HT1080 (cell line): ENCODE results near the gene ATOH8. TPM values are rescaled to one million over a fixed set of nuclear protein-coding genes. Genes with fewer than 3 reads are reported as not detected.

ENCODE experiments used
- DNase-seq: peaks from one replicate; pipeline ENCODE4 v3.0.0-alpha.2; 2015; ENCODE audit warnings: low read depth
- total RNA-seq: library from RNA; depleted of rRNA; stranded (reverse); fragments of >200 nt; shearing (Covaris generic); gene quantifications from 2 replicates; pipeline ENCODE4 v1.2.3, GENCODE V29; 2014

Gene ATOH8
- total RNA-seq, 1 experiment from 2014 or later = 3.8 TPM

DNA sequence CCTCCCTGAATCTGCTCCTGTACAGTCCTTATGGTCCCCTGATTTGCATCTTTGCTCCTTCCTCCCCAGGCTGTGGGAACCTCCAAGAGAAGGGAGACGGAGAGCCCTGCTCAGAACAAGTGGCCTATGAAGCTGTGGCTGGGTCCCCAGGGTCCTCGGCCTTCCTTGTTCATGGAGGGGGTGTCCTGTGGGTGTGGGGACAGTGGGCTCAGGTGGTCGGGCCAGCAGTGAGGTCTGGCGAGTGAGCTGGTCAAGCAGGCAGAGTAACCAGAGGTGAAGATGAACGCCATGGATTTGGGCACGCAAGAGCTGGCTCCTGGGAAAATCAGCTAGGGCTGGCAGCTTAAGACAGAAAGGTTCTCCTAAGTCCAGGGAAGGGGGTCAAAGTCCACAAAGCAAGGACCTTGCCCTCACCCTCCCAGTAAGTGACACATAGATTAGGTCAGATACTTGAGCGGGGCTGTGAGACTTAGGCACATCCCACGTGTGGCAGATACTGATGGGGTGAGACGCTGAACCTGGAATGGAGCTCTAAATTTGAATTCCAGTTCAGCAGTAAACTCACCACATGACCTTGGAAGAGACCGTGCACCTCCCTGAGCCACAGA, 34.8 kb upstream of the ATOH8 start:
- DNase-seq = no peak

GRCh38 chr2:85719609-85720240, 34.1 kb upstream of the ATOH8 start:
- no peak for DNase-seq

GRCh38 chr2:85720533-85720932, 33.3 kb upstream of the ATOH8 start:
- no peak for DNase-seq

- DNase-seq = no peak
Measured at GRCh38 chr2:85721641-85722040, 32.1 kb upstream of the ATOH8 start.

DNA sequence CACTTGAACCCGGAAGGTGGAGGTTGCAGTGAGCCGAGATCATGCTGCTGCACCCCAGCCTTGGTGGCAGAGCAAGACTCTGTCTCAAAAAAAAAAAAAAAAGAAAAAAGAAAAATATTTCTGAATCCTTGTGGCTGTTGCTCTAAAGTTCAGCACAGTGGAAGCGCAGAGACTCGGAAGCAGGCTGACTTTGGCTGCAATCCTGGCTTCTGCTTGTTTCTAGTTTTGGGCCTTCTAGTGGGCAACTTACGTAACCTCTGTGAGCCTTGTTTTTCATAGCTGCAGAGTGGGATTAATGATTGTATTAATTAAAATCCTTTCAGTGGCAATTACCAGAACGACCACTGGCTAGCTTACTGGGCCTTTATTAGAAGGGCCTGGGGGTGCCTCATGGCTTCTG, 31.3 kb upstream of the ATOH8 start:
- DNase-seq = no peak

DNA sequence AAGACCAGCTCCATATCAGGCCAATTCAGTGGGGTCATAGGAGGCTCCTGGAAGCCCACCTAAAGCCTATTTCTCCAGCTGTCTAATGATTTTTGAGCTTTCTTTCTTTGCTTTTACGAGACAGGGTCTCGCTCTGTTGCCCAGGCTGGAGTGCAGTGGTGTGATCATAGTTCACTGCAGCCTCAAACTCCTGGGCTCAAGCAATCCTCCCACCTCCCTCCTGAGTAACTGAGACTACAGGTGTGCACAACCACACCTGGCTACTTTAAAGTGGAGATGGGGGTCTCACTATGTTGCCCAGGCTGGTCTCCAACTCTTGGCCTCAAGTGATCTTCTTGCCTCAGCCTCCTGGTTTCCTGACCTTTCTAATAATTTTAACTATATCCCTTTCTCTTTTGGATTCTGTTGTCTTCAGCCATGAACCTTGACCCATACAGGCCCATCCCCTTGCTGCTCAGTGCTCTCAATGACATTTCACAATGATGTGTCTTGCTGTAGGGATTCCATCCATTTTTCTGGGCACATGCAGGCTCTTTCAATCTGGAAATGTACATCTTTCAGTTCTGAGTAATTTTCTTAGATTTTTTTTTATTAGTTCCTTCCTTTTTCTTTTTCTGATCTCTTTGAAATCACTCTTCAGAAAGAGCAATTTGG, 30.0 kb upstream of the ATOH8 start:
- DNase-seq = no peak

DNA sequence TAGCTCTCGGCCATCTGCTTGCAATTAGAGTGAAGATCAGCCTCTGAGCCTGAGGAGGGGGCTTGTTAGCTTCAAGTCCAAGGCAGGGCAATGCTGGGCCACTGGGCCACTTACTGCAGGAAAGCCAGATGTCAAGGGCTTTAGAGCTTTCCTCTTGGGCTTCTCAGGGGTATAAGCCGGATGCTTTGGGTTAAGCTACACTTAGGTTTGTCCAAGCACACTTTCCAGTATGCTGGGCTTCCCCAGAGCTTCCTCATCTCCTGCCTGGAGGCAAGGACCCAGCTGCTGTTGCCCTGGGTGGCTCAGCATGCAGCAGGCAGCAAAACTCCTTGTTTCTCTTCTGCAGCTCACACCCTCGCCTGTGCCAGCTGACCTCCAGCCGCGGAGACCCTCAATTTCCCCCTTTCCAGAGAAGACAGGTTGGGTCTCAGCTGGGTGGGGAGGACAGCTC, 29.0 kb upstream of the ATOH8 start:
- no peak for DNase-seq

GRCh38 chr2:85725451-85725850, 28.3 kb upstream of the ATOH8 start:
- DNase-seq = no peak

DNA sequence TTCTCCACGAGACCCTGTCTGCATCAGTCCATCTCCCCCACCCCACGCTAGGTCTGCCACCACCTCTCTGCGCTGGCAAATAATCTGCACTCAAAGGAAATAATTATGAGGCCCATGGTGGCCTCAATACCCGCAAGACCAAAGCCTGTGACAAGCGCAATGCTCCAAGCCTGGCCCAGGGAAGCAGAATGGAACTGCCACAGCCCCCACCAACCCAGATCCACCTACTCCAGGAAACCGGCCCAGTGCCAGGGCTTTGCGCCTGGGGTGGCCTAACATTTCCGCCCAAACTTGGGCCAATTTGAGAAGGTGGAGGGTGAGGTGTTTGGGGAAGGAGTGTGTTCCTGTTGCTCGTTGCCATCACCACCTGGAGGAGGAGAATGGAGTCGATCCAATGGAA, 26.0 kb upstream of the ATOH8 start:
- DNase-seq = no peak

DNA sequence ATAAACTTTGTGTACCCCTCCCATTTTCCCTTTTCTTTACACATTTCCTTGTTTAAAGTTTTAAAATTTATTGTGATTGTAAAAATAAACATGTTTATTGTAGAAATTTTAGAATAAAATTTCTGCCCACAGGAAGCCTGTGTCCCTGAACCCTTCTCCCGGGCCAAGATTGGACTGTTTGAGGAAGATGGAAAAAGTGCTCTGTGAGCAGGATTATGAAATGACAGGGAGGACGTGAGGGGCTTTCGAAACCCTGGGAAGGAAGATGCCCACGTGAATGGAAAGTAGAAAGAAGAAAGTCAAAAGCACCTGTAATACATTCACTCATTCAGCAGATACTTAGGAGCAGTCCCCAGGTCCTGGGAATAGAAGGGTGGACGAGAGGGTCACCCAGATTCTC, 25.4 kb upstream of the ATOH8 start:
- no peak for DNase-seq

- peak; percentile 77 for DNase-seq
Measured at GRCh38 chr2:85728883-85729824, 24.6 kb upstream of the ATOH8 start.

GRCh38 chr2:85729825-85730510, 23.8 kb upstream of the ATOH8 start:
- no peak for DNase-seq

GRCh38 chr2:85730686-85731230, 23.0 kb upstream of the ATOH8 start:
- no peak for DNase-seq

DNA sequence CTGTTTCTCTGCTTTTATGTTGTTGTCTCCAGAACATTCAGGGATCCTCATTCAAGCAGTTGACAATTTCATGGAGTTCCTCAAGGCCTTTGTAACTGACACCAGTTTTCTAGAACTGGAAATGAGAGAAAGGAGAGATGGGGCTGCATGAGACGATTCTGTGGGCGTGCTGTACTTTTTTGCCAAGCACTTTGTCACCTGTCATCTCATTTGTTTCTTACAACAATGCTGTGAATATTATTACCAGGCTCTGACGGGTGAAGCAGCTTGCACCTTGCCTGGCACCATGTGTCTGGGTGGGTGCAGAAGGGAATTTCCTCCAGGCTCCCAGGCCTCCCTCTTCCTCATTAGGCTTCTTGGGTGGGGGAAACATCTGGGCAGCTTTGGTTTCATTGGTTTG, 22.2 kb upstream of the ATOH8 start:
- DNase-seq = no peak

GRCh38 chr2:85732467-85733120, 21.2 kb upstream of the ATOH8 start:
- no peak for DNase-seq

- DNase-seq = no peak
Measured at GRCh38 chr2:85733121-85733960, 20.4 kb upstream of the ATOH8 start.

GRCh38 chr2:85734015-85734414, 19.8 kb upstream of the ATOH8 start:
- no peak for DNase-seq

- DNase-seq = peak; percentile 46
Measured at GRCh38 chr2:85734942-85735608, 18.7 kb upstream of the ATOH8 start.

GRCh38 chr2:85735691-85736090, 18.1 kb upstream of the ATOH8 start:
- DNase-seq = no peak
